T-helper 1 cell treated with Interleukin-12 subunit alpha and Interleukin-12 subunit beta and Interleukin-4 antibody, amounts not matched to agents 30 ng/mL and 1 ng/mL, for 36 hours (primary cell): ENCODE data around the gene PRUNE1. TPM values are rescaled to one million over a fixed set of nuclear protein-coding genes. Genes with fewer than 3 reads are reported as not detected.

Experiments
- intact Hi-C: fragments of 100-400 bp; cut with micrococcal nuclease; formaldehyde crosslinking; loops from one replicate; pipeline ENCODE4 v1.15.1; 2024
- total RNA-seq: library from RNA; stranded (reverse); gene quantifications from 2 replicates; pipeline ENCODE4 v1.2.3, GENCODE V29; 2022

PRUNE1 gene
- total RNA-seq, 1 donor from 2014 or later: 17.7 TPM

DNA sequence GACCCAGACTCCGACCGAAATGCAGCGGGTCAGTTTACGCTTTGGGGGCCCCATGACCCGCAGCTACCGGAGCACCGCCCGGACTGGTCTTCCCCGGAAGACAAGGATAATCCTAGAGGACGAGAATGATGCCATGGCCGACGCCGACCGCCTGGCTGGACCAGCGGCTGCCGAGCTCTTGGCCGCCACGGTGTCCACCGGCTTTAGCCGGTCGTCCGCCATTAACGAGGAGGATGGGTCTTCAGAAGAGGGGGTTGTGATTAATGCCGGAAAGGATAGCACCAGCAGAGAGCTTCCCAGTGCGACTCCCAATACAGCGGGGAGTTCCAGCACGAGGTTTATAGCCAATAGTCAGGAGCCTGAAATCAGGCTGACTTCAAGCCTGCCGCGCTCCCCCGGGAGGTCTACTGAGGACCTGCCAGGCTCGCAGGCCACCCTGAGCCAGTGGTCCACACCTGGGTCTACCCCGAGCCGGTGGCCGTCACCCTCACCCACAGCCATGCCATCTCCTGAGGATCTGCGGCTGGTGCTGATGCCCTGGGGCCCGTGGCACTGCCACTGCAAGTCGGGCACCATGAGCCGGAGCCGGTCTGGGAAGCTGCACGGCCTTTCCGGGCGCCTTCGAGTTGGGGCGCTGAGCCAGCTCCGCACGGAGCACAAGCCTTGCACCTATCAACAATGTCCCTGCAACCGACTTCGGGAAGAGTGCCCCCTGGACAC lies 39.8 kb downstream of the PRUNE1 start:
- intact Hi-C loops: loop anchor here (1.0 to 2.0 kb wide), 5 partner anchors 8 to 69 kb away; partner anchors contain the start of gene PRUNE1

DNA sequence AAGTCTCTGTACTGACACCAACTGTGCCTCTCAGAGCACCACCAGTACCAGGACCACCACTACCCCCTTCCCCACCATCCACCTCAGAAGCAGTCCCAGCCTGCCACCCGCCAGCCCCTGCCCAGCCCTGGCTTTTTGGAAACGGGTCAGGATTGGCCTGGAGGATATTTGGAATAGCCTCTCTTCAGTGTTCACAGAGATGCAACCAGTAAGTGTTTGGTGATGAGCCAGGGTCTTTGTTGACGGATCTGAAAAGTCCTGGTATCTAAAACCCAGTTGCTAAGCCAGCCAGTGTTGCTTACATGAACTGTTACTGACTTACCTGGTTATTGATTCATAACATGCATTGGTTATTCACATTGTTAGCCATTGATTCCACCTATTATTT lies 40.4 kb downstream of the PRUNE1 start:
- intact Hi-C loops: loop anchor here (1.0 to 2.0 kb wide), 5 partner anchors 8 to 70 kb away; partner anchors contain the start of gene PRUNE1

GRCh38 chr1:151049458-151049857 lies 41.2 kb downstream of the PRUNE1 start:
- intact Hi-C loops: loop anchor here (2.0 kb wide), 3 partner anchors 25 to 71 kb away; partner anchors contain the start of gene PRUNE1

GRCh38 chr1:151050051-151050688 lies 41.9 kb downstream of the PRUNE1 start:
- intact Hi-C loops: no loop called here

DNA sequence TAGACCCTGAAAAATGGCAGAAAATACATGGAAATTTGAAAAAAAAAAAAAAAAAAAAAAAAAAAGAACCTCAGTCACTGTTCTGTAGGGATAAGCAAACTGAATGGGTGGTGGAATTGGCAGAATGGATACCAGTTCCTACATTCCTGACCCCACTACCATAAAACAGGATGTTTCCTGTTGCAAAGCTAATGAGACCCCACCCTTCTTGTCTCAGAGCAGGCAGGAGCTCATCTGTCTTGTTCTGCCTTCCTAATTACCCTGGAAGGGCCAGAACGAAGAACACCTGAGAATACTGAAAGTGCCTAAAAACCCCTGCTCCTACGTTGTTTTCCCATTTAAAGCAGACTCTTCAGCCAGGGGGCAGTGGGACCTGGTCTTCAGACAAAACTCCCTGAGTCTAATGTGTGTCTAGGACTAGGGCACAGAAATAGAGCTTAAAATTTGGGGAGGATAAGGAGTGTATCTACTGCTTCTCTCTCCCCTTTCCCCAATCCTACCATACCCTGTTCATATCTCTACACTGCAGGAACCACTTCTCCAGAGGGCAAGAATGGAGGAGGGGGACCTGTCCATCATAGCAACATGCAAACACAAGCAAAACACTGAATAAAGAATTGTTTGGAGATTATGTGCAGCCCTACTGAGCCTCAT lies 43.2 kb downstream of the PRUNE1 start:
- intact Hi-C loops: no loop called here

GRCh38 chr1:151054971-151055547 lies 46.8 kb downstream of the PRUNE1 start:
- intact Hi-C loops: loop anchor here (2.0 to 5.0 kb wide), 8 partner anchors 16 to 693 kb away; partner anchors contain the start of genes BNIPL, GABPB2, GOLPH3L and MCL1

- intact Hi-C loops: loop anchor here (2.0 to 5.0 kb wide), 8 partner anchors 15 to 693 kb away; partner anchors contain the start of genes BNIPL, GABPB2, GOLPH3L and MCL1
Measured at GRCh38 chr1:151055581-151055980, 47.3 kb downstream of the PRUNE1 start.

DNA sequence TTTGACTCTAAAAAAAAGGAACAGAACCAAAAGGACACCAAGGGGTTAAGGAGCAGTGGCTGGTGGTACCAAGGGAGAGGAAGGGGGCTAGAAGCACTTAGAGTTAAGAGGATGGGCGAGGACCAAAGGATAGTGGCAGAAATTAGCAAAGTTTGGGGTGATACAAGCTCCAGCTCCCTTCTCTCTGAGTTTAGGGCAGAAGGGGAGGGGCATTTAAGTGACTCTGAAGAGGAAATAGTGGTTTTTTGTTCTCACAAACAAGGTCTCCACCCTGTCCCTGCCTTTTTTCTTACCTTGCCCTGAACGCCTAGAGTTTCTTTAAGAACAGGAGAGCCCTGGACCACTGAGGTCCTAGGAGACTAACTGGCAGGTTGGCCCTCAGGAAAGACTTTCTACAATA lies 47.9 kb downstream of the PRUNE1 start:
- intact Hi-C loops: loop anchor here (1.0 to 5.0 kb wide), 9 partner anchors 8 to 694 kb away; partner anchors contain the start of genes GOLPH3L, MCL1, RPRD2 and TARS2

DNA sequence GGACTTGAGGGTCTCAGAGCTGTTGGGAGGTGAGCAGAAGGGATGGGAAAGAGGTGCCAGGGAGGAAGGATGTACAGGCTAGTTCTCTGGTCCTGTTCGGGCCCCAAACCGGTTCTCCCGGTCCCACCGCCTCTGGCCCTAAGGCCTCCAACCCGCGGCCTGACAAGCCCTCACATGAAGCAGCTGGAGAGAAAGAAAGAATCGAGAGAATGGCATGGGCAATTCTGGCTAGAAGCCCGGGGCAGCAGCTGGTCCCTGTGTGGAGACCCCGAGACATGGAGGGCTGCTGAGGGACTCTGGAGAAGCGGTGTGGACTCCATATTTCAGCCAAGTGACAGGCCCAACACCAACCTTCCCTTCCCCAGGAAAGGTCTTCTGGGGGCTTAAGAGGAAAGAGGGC lies 50.4 kb downstream of the PRUNE1 start:
- intact Hi-C loops: loop anchor here (1.0 to 5.0 kb wide), 11 partner anchors 16 to 696 kb away; partner anchors contain the start of genes GOLPH3L, LYSMD1, MCL1 and PI4KB

DNA sequence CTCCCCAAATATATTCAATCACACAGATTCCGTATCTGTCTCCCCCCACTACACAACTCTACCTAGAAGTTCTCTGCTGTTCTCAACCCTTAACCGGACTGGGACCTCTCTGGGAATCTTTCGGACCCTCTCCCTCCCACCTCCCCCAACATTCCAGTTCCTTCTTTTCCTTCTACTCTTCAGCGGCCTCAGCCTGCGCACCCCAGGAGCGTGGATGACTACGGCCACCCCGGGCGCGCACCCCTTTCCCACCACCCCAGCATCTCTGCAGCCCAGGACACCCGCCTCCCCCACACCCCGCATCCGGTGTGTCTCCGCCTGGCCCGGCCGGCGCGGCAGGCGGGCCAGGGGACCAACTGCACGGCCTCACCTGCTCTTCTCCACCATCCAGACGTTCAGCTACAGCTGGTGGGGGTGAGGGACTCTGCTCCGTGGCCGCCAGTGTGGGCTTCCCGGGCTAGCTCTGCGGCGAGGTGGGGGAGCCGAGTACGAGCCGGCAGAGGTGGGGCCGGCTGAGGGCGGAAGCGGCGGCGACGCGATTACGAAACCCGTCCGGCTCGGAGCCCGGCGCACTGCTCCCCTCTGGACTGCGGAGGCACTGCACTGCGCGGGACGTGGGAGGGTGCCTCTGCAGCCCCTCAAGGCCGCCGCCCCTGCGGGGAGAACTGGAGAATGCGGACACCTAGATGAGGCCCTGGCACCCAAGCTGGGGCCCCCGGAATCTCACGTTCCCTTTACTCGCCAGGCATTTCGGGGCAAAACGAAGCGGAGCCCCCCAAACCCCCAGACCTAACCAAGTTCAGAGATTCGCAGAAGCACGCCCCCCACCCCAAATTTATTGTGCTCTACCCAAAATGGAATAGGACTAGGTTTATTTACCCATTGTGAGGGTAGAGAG lies 51.1 kb downstream of the PRUNE1 start, which contains the start of gene CDC42SE1:
CDC42SE1 (minus strand) TSS at position 514 of the 898 bp plus-strand sequence. CDS start 3,892 bp downstream, outside the sequence.
- intact Hi-C loops: loop anchor here (1.0 to 5.0 kb wide), 13 partner anchors 11 to 697 kb away; partner anchors contain the start of genes GABPB2, GOLPH3L, LYSMD1 and MCL1

- intact Hi-C loops: loop anchor here (1.0 kb wide), 3 partner anchors 10 to 86 kb away; partner anchors contain the start of genes GABPB2 and SEMA6C
Measured at GRCh38 chr1:151060007-151060656, 51.9 kb downstream of the PRUNE1 start, which contains the start of gene MLLT11. Gene MLLT11 (plus strand): TSS chr1:151060397. CDS start chr1:151067225, 6,828 bp downstream.

GRCh38 chr1:151060657-151061421 lies 52.6 kb downstream of the PRUNE1 start:
- intact Hi-C loops: loop anchor here (1.0 kb wide), 3 partner anchors 9 to 85 kb away; partner anchors contain the start of genes GABPB2 and SEMA6C

DNA sequence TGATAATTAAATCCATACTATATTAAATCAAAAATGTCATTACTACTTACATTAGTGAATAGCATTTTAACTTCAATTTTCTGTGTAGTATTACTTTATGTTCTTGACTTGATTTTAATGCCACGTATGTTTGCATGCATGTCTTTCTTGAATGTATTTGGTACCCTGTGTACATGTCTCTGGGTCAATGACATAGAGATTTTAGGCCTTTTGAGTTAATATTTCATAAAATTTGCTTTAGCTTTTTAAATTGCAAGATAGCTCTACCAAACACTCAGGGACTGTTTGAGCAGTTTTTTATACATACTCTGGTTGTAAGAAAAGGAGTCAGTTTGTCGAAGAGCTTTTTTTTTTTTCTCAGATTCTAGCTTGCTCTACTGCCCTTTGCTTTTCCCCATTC lies 53.5 kb downstream of the PRUNE1 start:
- intact Hi-C loops: no loop called here

- intact Hi-C loops: no loop called here
Measured at GRCh38 chr1:151062741-151063371, 54.6 kb downstream of the PRUNE1 start.

- intact Hi-C loops: no loop called here
Measured at GRCh38 chr1:151065089-151065645, 56.9 kb downstream of the PRUNE1 start.

DNA sequence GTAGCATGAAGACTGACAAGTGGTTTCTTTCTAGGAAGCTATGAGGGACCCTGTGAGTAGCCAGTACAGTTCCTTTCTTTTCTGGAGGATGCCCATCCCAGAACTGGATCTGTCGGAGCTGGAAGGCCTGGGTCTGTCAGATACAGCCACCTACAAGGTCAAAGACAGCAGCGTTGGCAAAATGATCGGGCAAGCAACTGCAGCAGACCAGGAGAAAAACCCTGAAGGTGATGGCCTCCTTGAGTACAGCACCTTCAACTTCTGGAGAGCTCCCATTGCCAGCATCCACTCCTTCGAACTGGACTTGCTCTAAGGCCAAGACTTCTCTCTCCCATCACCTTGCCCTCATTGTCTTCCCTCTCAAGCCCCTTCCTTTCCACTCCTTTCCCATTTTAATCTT lies 58.9 kb downstream of the PRUNE1 start:
- intact Hi-C loops: no loop called here

- intact Hi-C loops: no loop called here
Measured at GRCh38 chr1:151069103-151069486, 60.8 kb downstream of the PRUNE1 start.
